Central memory CD8-positive, alpha-beta T cell (primary cell): ENCODE measurements around the gene CARD6.
"Not testable (repeated sequence)": the region's sequence is repeated elsewhere in the genome, so short reads cannot be mapped to it uniquely, and the experiment has no call there.

Experiments used
- ATAC-seq: fragments of 150-1000 bp; cut with Tn5 transposase; replicated peaks from 2 replicates; pipeline ENCODE4 v1.10.0; 2022; ENCODE audit warnings: mild to moderate bottlenecking, moderate FRiP score, moderate number of reproducible peaks; ENCODE audit not compliant: poor library complexity, severe bottlenecking; ENCODE audit errors: extremely low read depth
- DNase-seq, 2 donors: peaks; one replicate each; pipeline ENCODE4 v3.0.0; 2021; ENCODE audit warnings: low spot score in 2 of 2
- H3K27ac Mint-ChIP-seq: one replicate; pipeline ENCODE4 v1.8.0; 2022; ENCODE audit warnings: low read depth, mild to moderate bottlenecking, moderate library complexity, mixed read lengths
- H3K27me3 Mint-ChIP-seq: one replicate; pipeline ENCODE4 v1.8.0; 2022; ENCODE audit warnings: mixed read lengths
- H3K36me3 Mint-ChIP-seq: one replicate; pipeline ENCODE4 v1.8.0; 2022; ENCODE audit warnings: mild to moderate bottlenecking, moderate library complexity, mixed read lengths; ENCODE audit not compliant: insufficient read depth
- H3K4me1 Mint-ChIP-seq: one replicate; pipeline ENCODE4 v1.8.0; 2022; ENCODE audit warnings: mixed read lengths
- H3K4me3 Mint-ChIP-seq: one replicate; pipeline ENCODE4 v1.8.0; 2022; ENCODE audit warnings: mild to moderate bottlenecking, moderate library complexity, mixed read lengths
- H3K9me3 Mint-ChIP-seq: one replicate; pipeline ENCODE4 v1.8.0; 2022; ENCODE audit warnings: mixed read lengths

CARD6 gene, protein sequence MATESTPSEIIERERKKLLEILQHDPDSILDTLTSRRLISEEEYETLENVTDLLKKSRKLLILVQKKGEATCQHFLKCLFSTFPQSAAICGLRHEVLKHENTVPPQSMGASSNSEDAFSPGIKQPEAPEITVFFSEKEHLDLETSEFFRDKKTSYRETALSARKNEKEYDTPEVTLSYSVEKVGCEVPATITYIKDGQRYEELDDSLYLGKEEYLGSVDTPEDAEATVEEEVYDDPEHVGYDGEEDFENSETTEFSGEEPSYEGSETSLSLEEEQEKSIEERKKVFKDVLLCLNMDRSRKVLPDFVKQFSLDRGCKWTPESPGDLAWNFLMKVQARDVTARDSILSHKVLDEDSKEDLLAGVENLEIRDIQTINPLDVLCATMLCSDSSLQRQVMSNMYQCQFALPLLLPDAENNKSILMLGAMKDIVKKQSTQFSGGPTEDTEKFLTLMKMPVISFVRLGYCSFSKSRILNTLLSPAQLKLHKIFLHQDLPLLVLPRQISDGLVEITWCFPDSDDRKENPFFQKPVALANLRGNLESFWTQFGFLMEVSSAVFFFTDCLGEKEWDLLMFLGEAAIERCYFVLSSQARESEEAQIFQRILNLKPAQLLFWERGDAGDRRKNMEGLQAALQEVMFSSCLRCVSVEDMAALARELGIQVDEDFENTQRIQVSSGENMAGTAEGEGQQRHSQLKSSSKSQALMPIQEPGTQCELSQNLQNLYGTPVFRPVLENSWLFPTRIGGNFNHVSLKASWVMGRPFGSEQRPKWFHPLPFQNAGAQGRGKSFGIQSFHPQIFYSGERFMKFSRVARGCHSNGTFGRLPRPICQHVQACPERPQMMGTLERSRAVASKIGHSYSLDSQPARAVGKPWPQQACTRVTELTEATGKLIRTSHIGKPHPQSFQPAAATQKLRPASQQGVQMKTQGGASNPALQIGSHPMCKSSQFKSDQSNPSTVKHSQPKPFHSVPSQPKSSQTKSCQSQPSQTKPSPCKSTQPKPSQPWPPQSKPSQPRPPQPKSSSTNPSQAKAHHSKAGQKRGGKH

GRCh38 chr5:40841068-40841805 lies at the start of gene CARD6:
TSS of gene CARD6 (plus strand) at chr5:40841367. CDS start at chr5:40841383, 16 bp downstream.
- Mint-ChIP-seq H3K4me3 (peak within 1 kb of the TSS; percentile 81), H3K9me3 (no peaks in the 10 kb centered on the region), H3K27ac (peak within 1 kb of the TSS; percentile 93), H3K36me3 (peaks cover 5% of the 10 kb centered on the region), H3K27me3 (peaks cover 30% of the 10 kb centered on the region), H3K4me1 (peaks cover 9% of the 10 kb centered on the region)
- ATAC-seq (no peak), DNase-seq (no peak)

DNA sequence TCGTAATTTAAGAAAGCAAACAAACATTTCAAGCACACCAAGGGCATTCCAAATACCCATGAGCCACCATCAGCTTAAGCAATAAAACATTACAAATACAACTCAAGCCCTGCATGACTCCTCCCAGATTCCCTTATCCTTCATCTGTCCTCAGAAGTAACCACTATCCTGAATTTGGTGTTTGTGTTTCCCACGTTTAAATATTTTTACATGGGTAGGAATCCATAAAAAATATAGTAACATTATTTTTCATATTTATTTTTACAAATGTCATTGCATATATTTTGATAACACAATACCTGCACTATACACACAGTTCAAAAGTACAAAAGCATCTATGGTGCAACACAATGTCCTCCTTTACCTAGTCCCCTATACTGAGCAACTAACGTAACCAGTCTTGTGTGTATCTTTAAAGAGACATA lies 49.4 kb upstream of the CARD6 start:
- Mint-ChIP-seq H3K9me3 (no peaks in the 10 kb centered on the region), H3K27ac (no peak overlapping the region), H3K27me3 (no peaks in the 10 kb centered on the region), H3K4me1 (peaks cover 58% of the 10 kb centered on the region), H3K4me3 (no peak overlapping the region), H3K36me3 (peaks cover 12% of the 10 kb centered on the region)
- DNase-seq (no peak), ATAC-seq (no peak)

- H3K9me3 Mint-ChIP-seq, H3K4me3 Mint-ChIP-seq, H3K27ac Mint-ChIP-seq, H3K27me3 Mint-ChIP-seq, DNase-seq, ATAC-seq: not testable (repeated sequence)
- Mint-ChIP-seq H3K4me1 (peaks cover 53% of the 10 kb centered on the region), H3K36me3 (peaks cover 12% of the 10 kb centered on the region)
These were observed 48.5 kb upstream of the CARD6 start for GRCh38 chr5:40792691-40793090.

DNA sequence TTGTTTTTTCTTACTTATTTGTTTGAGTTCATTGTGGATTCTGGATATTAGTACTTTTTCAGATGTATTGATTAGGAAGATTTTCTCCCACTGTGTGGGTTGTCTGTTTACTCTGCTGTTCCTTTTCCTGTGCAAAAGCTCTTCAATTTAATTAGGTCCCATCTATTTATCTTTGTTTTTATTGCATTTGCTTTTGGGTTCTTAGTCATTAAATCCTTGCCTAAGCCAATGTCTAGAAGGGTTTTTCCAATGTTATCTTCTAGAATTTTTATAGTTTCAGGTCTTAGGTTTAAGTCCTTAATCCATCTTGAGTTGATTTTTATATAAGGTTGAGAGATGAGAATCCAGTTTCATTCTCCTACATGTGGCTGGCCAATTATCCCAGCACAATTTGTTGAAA lies 46.8 kb upstream of the CARD6 start:
- ATAC-seq, H3K27ac Mint-ChIP-seq, H3K9me3 Mint-ChIP-seq, H3K4me3 Mint-ChIP-seq, DNase-seq, H3K27me3 Mint-ChIP-seq: not testable (repeated sequence)
- H3K36me3 Mint-ChIP-seq: peaks cover 10% of the 10 kb centered on the region
- peaks cover 51% of the 10 kb centered on the region for H3K4me1 Mint-ChIP-seq

GRCh38 chr5:40794877-40795276 lies 46.3 kb upstream of the CARD6 start:
- H3K4me3 Mint-ChIP-seq, ATAC-seq, H3K9me3 Mint-ChIP-seq, DNase-seq, H3K27ac Mint-ChIP-seq, H3K27me3 Mint-ChIP-seq: not testable (repeated sequence)
- Mint-ChIP-seq H3K36me3 (peaks cover 10% of the 10 kb centered on the region), H3K4me1 (peaks cover 45% of the 10 kb centered on the region)

- H3K27ac Mint-ChIP-seq: no peak overlapping the region
- peak overlapping the region; percentile 91 for H3K4me3 Mint-ChIP-seq
- ATAC-seq (no peak), DNase-seq (no peak)
- no peaks in the 10 kb centered on the region for H3K27me3 Mint-ChIP-seq
- H3K9me3 Mint-ChIP-seq: no peaks in the 10 kb centered on the region
- H3K36me3 Mint-ChIP-seq: peaks cover 9% of the 10 kb centered on the region
- H3K4me1 Mint-ChIP-seq: peaks cover 31% of the 10 kb centered on the region
These were observed 44.7 kb upstream of the CARD6 start for GRCh38 chr5:40796487-40796889.

DNA sequence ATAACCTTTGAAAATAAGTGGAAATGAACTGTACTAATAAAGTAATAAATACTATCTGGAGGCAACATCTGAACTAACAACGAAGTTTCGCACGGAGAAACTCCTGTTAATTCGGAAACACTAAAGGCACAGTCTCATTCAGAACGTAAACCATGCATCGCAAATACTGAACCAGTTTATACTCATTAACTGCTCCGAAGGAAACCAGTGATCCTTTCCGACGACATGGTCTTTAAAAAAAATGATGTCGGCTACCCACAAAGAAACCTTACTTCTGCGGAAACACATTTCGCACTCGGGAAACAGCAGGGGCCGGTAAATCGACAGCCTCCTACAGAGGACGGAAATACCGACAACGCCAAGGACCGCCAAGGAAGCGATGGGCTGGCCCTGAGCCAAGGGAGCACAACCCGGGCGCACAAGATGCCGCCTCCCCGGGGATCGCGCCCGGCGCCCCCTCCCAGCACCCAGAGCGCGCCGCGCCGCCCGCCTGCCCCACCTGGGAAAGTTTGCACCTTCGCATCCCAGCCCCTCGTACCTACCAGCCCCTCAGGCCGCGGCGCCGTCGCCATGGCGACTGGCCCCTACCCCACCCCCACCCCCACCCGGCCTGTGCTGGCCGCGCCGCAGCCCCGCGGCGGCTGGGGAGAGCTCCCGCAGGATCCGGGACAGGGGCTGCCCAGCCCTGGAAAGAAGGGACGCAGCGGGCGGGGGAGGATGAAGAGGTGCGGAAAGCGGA lies 43.7 kb upstream of the CARD6 start:
- Mint-ChIP-seq H3K27ac (peak overlapping the region; percentile 82), H3K4me3 (peak overlapping the region; percentile 91), H3K36me3 (peaks cover 9% of the 10 kb centered on the region), H3K4me1 (peaks cover 30% of the 10 kb centered on the region), H3K9me3 (no peaks in the 10 kb centered on the region), H3K27me3 (no peaks in the 10 kb centered on the region)
- peak; percentile 48 for ATAC-seq
- DNase-seq: peak; percentile 60

DNA sequence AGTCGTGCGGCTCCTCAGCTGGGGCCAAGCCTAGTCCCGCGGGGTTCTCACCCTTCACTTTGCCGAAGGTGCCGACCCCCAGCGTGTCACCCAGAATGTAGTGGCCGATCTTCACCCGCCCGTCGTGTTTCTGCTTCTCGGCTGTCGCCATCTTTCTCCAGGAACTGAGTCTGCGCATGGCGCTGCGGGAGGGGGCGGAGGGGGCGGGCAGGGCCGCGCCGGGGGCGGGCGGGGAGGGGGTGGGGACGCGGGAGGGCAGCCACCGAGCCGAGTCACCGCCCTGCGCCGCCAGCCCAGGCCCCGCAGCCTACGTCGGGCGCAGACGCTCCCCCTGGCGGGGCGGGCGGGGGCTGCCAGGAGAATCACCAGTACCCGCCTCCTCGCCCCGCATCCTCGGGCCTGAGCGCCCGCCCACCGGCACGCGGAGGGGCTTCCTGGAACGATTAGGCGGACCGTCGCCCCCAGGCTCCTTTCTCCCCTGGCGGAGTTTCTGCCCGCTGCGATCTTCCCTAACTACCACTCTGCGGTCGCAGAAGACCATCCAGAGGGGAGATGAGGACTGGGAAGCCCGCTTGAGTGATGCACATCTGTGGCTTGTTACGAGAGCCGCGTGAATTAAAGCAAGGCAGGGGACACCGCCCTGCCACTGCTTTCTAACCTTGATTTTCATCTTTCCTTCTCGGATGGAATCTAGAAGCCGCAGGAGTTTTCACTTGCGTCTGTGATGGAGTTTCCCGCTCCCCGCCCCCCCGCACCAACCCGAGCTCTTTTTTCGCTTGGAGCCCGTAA lies 43.0 kb upstream of the CARD6 start, which contains the start of gene PRKAA1:
TSS of gene PRKAA1 (minus strand) at position 363 of the 789 bp plus-strand sequence. CDS start at position 178, 185 bp downstream.
- Mint-ChIP-seq H3K27ac (peak within 1 kb of the TSS; percentile 82), H3K36me3 (peaks cover 7% of the 10 kb centered on the region), H3K9me3 (no peaks in the 10 kb centered on the region), H3K4me3 (peak within 1 kb of the TSS; percentile 91), H3K27me3 (no peaks in the 10 kb centered on the region), H3K4me1 (peaks cover 28% of the 10 kb centered on the region)
- DNase-seq: peak; percentile 81 to 84
- peak; percentile 93 for ATAC-seq

- Mint-ChIP-seq H3K27ac (peak overlapping the region; percentile 82), H3K27me3 (no peaks in the 10 kb centered on the region), H3K36me3 (peaks cover 7% of the 10 kb centered on the region), H3K4me3 (peak overlapping the region; percentile 91), H3K9me3 (no peaks in the 10 kb centered on the region), H3K4me1 (peaks cover 22% of the 10 kb centered on the region)
- no peak for ATAC-seq
- DNase-seq: no peak
These were observed 42.4 kb upstream of the CARD6 start for GRCh38 chr5:40798801-40799210.

GRCh38 chr5:40799258-40799657 lies 41.9 kb upstream of the CARD6 start:
- Mint-ChIP-seq H3K27me3 (no peaks in the 10 kb centered on the region), H3K4me1 (peaks cover 17% of the 10 kb centered on the region), H3K36me3 (peaks cover 7% of the 10 kb centered on the region), H3K9me3 (no peaks in the 10 kb centered on the region), H3K27ac (peak overlapping the region; percentile 82), H3K4me3 (peak overlapping the region; percentile 91)
- ATAC-seq (no peak), DNase-seq (no peak)
